Measurements from ENCODE around the gene CTNND1. TPM values are rescaled to one million over a fixed set of nuclear protein-coding genes. Genes with fewer than 3 reads are reported as not detected.

The CTNND1 gene
- total and polyA plus RNA-seq, 2 of the 8 experiments (the other 6 are each of a cell fraction or from before 2014, with no cell fraction given), result 91.9 to 164 TPM

DNA sequence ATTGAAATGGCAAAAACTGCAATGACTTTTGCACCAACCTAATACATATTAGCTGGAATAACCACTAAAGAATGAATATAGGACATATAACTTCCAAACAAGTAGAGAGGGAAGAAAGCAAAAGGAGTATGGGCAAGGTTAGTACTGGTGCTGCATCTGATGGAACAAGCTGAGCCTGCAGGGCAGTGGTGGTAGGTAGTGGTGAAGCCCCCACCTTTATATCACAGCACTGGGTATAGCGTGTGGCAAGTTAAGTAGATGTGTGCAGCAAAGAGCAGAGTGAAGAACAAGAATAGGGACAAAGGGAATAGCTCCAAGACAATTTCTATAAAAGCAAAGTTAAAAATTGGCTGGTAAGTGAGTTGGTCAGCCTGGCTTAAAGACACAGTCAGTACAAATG, 62.3 kb downstream of the CTNND1 start (continued):
- TF ChIP-seq RAD21 (IDR thresholded peaks at IDR 0.05 in 1 of 2, conservative IDR thresholded peaks at IDR 0.05 in 1 of 2; ENCODE audit: low read depth in 2 of 2, low read length in 2 of 2) (no peak), ZNF274 (IDR thresholded peaks at IDR 0.05; ENCODE audit: borderline replicate concordance, extremely low read depth, low read length) (no peak), JUN (IDR thresholded peaks at IDR 0.05; ENCODE audit: low read depth, low read length) (no peak), SIRT6 (IDR thresholded peaks at IDR 0.05; ENCODE audit: low read length) (no peak)
